ENCODE data around the gene ATP6V0C. TPM values are rescaled to one million over a fixed set of nuclear protein-coding genes. Genes with fewer than 3 reads are reported as not detected.
"Not testable (repeated sequence)": the region's sequence is repeated elsewhere in the genome, so short reads cannot be mapped to it uniquely, and the experiment has no call there.

ATP6V0C gene
- total RNA-seq, 1 donor from 2014 or later, result 311 TPM

GRCh38 chr16:2560798-2561133 is 47.0 kb downstream of the ATP6V0C start:
- not testable (repeated sequence) for H3K9ac ChIP-seq (ENCODE audit: low read length); H3K79me2 ChIP-seq (ENCODE audit: insufficient read depth, low read length); H3K4me3 Mint-ChIP-seq (ENCODE audit: unreplicated experiment); H3K36me3 Mint-ChIP-seq (ENCODE audit: low read depth, unreplicated experiment); H3K27ac ChIP-seq (ENCODE audit: low read depth, low read length); H3K4me2 ChIP-seq (ENCODE audit: low read length); H3K4me1 ChIP-seq (ENCODE audit: insufficient read depth, low read length); H3K27me3 ChIP-seq (ENCODE audit: insufficient read depth, low read length); H3K27ac Mint-ChIP-seq (ENCODE audit: unreplicated experiment); FAIRE-seq; H3K9me3 Mint-ChIP-seq (ENCODE audit: unreplicated experiment); H2AFZ ChIP-seq (ENCODE audit: low read depth, low read length); H3K4me3 ChIP-seq (ENCODE audit: insufficient read depth, low read depth, low read length); H3K36me3 ChIP-seq (ENCODE audit: insufficient read depth, low read length); H3K4me1 Mint-ChIP-seq (ENCODE audit: low read depth, unreplicated experiment); DNase-seq (ENCODE audit: low read depth); H3K27me3 Mint-ChIP-seq (ENCODE audit: low read depth, unreplicated experiment); H4K20me1 ChIP-seq (ENCODE audit: insufficient read depth, low read length); H3K9me3 ChIP-seq (ENCODE audit: insufficient read depth, low read depth, low read length)

GRCh38 chr16:2567506-2567905 is 53.8 kb downstream of the ATP6V0C start:
- H3K79me2 ChIP-seq (ENCODE audit: insufficient read depth, low read length); DNase-seq (ENCODE audit: low read depth); H3K9me3 ChIP-seq (ENCODE audit: insufficient read depth, low read depth, low read length); H3K27me3 Mint-ChIP-seq (ENCODE audit: low read depth, unreplicated experiment); H3K36me3 Mint-ChIP-seq (ENCODE audit: low read depth, unreplicated experiment); H2AFZ ChIP-seq (ENCODE audit: low read depth, low read length); H3K4me1 ChIP-seq (ENCODE audit: insufficient read depth, low read length); H3K27ac ChIP-seq (ENCODE audit: low read depth, low read length); H3K27me3 ChIP-seq (ENCODE audit: insufficient read depth, low read length); H3K27ac Mint-ChIP-seq (ENCODE audit: unreplicated experiment); H4K20me1 ChIP-seq (ENCODE audit: insufficient read depth, low read length); H3K9ac ChIP-seq (ENCODE audit: low read length); FAIRE-seq; H3K9me3 Mint-ChIP-seq (ENCODE audit: unreplicated experiment); H3K4me3 Mint-ChIP-seq (ENCODE audit: unreplicated experiment); H3K4me3 ChIP-seq (ENCODE audit: insufficient read depth, low read depth, low read length); H3K4me2 ChIP-seq (ENCODE audit: low read length); H3K36me3 ChIP-seq (ENCODE audit: insufficient read depth, low read length); H3K4me1 Mint-ChIP-seq (ENCODE audit: low read depth, unreplicated experiment): not testable (repeated sequence)

GRCh38 chr16:2568573-2568972 is 54.8 kb downstream of the ATP6V0C start:
- H3K27me3 ChIP-seq (ENCODE audit: insufficient read depth, low read length); H3K27ac ChIP-seq (ENCODE audit: low read depth, low read length); H3K4me1 ChIP-seq (ENCODE audit: insufficient read depth, low read length); H4K20me1 ChIP-seq (ENCODE audit: insufficient read depth, low read length); DNase-seq (ENCODE audit: low read depth); H3K9ac ChIP-seq (ENCODE audit: low read length); H3K79me2 ChIP-seq (ENCODE audit: insufficient read depth, low read length); H3K4me3 ChIP-seq (ENCODE audit: insufficient read depth, low read depth, low read length); H3K9me3 ChIP-seq (ENCODE audit: insufficient read depth, low read depth, low read length); H3K36me3 ChIP-seq (ENCODE audit: insufficient read depth, low read length); H3K4me2 ChIP-seq (ENCODE audit: low read length); H3K4me1 Mint-ChIP-seq (ENCODE audit: low read depth, unreplicated experiment); H3K4me3 Mint-ChIP-seq (ENCODE audit: unreplicated experiment); H3K9me3 Mint-ChIP-seq (ENCODE audit: unreplicated experiment); H3K27ac Mint-ChIP-seq (ENCODE audit: unreplicated experiment); FAIRE-seq; H3K27me3 Mint-ChIP-seq (ENCODE audit: low read depth, unreplicated experiment); H3K36me3 Mint-ChIP-seq (ENCODE audit: low read depth, unreplicated experiment); H2AFZ ChIP-seq (ENCODE audit: low read depth, low read length): not testable (repeated sequence)

Small RNAs within 50 kb of the gene (microRNA-seq; reads per million reads assigned to microRNA genes)
- gene MIR3178, result not detected
- gene MIR6768, result not detected

Other genes starting within 250 kb of the ATP6V0C start
- 193 and 209 TPM in 2 replicates for gene RNPS1, start 245.8 kb upstream of the ATP6V0C start, total RNA-seq
- 4.8 and 4.9 TPM in 2 replicates for gene ABCA3, start 173.2 kb upstream of the ATP6V0C start, total RNA-seq
- 5.5 and 6.4 TPM in 2 replicates for gene CCNF, start 84.5 kb upstream of the ATP6V0C start, total RNA-seq
- gene TEDC2, start 53.8 kb upstream of the ATP6V0C start, total RNA-seq, result 5.8 and 6.0 TPM in 2 replicates
- gene NTN3, start 42.7 kb upstream of the ATP6V0C start, total RNA-seq, result 1.1 and 1.3 TPM in 2 replicates
- gene TBC1D24, start 38.8 kb upstream of the ATP6V0C start, total RNA-seq, result 12.8 and 13.4 TPM in 2 replicates
- 24.9 and 32.3 TPM in 2 replicates for gene AMDHD2, start 6.4 kb downstream of the ATP6V0C start, total RNA-seq
- gene CEMP1, start 17.5 kb downstream of the ATP6V0C start, total RNA-seq, result not detected in 2 replicates
- gene PDPK1, start 24.1 kb downstream of the ATP6V0C start, total RNA-seq, result 48.1 and 50.5 TPM in 2 replicates
- 53.0 and 55.4 TPM in 2 replicates for gene KCTD5, start 168.6 kb downstream of the ATP6V0C start, total RNA-seq
- 2.3 and 3.0 TPM in 2 replicates for gene PRSS27, start 206.3 kb downstream of the ATP6V0C start, total RNA-seq
- 387 and 409 TPM in 2 replicates for gene SRRM2, start 238.7 kb downstream of the ATP6V0C start, total RNA-seq